Fibroblast of villous mesenchyme (primary cell): ENCODE data around the gene ZNF778. TPM values are rescaled to one million over a fixed set of nuclear protein-coding genes. Genes with fewer than 3 reads are reported as not detected.

Experiments used
- DNase-seq: peaks from one replicate; pipeline ENCODE4 v3.0.0-alpha.2; 2010; ENCODE audit warnings: low read depth
- H3K4me3 ChIP-seq: 2 replicates; pipeline ENCODE4 v1.5.1; 2011; ENCODE audit warnings: low read depth, mild to moderate bottlenecking, low read length
- CTCF ChIP-seq: IDR thresholded peaks from 2 replicates; pipeline ENCODE4 v1.5.1; 2012; ENCODE audit warnings: low read depth, mild to moderate bottlenecking, low read length; ENCODE audit not compliant: insufficient read depth
- total RNA-seq: library from RNA; depleted of rRNA; stranded (reverse); fragments of >200 nt; gene quantifications from 2 replicates; pipeline ENCODE4 v1.2.3, GENCODE V29; 2012

ZNF778 gene
- 8.7 and 16.4 TPM in 2 replicates for total RNA-seq

DNA sequence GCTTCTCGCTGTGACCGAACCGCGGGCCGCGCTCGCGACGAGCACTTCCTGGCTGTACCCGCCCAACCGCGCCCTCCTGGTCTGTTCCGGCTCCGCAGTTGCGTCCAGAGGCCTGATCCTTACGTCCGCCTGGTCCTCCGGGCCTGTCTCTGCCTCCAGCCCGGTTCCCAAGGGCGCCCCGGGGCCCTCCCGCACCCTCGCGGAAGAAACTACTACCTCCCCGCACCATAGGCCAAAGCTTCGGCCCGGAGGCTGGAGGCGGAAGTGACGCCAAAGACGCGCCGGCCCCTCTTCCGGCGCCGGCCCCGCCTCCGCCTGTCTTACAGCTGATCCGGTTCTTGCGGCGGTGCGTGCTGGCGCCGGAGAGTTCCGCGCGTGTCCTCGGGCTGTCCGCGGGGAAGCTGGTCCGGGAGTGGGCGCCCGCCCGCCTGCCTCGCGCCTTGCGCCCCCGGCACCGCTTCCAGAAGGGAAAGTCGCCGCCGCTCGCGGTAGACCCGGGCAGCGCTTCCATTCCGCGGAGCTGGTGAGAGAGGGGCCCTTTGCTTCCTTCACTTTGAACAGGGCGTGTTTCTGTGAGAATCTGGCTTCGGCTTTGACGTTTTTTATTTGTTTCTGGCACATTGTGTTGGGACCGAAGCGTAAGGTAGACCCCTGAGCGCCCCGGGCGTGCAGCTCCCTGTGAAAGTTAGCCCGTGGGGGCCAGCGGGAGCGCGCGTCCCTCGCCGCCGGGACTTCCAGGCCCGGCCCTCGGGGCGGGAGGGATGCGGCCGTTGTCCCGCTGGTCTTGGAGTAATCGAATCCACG, at the start of gene ZNF778:
Gene ZNF778, plus strand, starts transcription at position 316 of the 804 bp plus-strand sequence. CDS start 3,425 bp downstream, outside the sequence.
- DNase-seq, result peak; percentile 87
- H3K4me3 ChIP-seq, result peak within 1 kb of the TSS; percentile 97
- no peak for TF ChIP-seq CTCF

DNA sequence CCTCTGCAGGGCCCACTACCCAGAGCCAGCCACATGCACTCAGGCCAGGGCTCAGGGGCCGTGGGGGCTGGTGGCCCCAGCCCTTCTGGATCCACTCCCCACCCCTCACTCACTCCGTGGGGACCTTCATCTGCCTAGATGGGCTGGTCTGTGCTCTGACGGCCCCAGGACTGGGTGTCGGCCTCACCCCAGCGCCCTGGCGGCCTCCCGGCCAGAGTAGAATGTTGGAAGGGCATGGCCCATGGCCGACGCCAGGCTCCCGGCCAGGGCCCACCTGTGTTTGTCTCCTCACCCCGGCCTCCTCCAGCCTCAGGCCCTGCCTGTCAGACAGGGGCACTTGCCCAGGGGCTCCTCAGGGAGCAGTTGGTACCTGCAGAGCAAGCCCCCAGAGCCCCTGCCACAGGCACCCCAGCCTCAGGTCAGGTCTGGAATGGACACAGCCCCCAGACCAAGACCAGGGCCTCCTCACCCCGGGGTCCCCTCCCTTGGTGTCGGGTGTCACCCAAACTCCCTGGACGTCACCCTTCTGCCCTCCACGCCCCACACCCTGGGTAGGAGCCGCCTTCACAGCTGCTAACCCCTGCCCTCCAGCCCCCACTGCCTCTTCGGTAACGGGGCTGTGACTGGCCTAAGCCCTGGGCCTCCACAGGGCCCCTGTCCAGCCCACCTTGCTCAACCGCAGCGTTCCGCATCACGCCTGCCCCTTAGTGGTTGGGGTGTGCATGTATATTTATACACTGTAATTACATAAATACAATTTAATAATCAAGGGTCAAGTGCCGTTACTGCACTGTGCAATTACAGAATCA, 48.9 kb upstream of the ZNF778 start:
- no peak for TF ChIP-seq CTCF
- DNase-seq, result no peak
- no peak overlapping the region for H3K4me3 ChIP-seq

GRCh38 chr16:89169778-89170177, 47.7 kb upstream of the ZNF778 start:
- H3K4me3 ChIP-seq, result no peak overlapping the region
- TF ChIP-seq CTCF, result no peak
- no peak for DNase-seq

DNA sequence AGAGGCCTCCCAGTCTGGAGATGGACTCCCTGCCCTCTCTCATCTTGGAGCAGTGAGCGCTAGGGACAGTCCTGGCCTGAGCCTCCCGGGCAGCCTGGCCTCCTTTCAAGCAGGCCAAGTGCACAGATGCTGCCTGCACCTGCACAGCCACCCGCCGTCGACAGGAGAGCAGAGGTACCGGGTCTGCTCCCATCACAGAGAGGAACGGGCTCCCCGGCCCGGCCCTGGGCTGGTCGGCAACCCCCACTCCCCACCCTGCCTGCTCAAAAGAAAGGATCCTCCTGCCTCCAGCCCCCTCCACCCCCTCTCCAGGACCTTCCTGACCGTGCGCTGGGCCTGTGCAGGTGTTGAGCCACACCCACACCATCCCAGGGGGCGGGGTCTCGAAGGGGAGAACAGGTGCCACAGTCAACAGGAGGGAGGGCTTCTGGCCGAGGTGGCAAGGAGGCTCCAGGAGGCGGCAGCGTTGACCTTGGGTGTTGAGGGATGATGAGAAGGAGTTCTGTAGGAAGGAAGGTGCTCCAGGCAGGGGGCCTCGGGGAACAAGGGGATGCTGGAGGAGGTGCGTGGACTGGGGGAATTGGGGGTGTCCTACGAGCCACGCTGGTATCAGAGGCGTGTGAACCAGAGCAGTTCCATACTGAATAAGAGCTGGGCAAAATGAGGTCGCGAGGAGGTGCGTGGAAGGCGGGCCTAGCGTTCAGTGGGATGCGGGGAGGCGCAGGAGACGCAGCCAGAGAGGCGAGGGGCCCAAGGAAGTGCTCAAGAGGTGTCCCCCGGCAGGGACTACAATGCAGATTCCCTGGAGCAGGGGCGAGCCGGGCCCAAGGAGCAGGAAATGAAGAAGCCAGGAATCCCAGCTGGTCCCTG, 46.9 kb upstream of the ZNF778 start:
- H3K4me3 ChIP-seq, result peak overlapping the region; percentile 42
- DNase-seq, result no peak
- TF ChIP-seq CTCF, result no peak

- peak; percentile 79 for DNase-seq
- peak within 1 kb of the TSS; percentile 42 for H3K4me3 ChIP-seq
- no peak for TF ChIP-seq CTCF
These were observed 46.0 kb upstream of the ZNF778 start, which contains the start of gene CDH15 for GRCh38 chr16:89171216-89172170. Gene CDH15, plus strand, starts transcription at chr16:89171748. Its CDS starts 84 bp downstream, at chr16:89171832.
